22Rv1 (cell line): ENCODE measurements around the gene PARP8.

Experiments
- ZFX ChIP-seq: fragments of 450-650 bp; IDR thresholded peaks from 2 replicates; pipeline ENCODE4 v1.6.1; 2017; ENCODE audit warnings: antibody characterized with exemption, borderline replicate concordance
- TF ChIP-seq, protein P1 (sequence below): fragments of 450-650 bp; IDR thresholded peaks from 2 replicates; pipeline ENCODE4 v1.5.1; 2017; ENCODE audit warnings: mild to moderate bottlenecking

GRCh38 chr5:50813691-50814090 lies 147.3 kb downstream of the PARP8 start:
- TF ChIP-seq, protein P1, sequence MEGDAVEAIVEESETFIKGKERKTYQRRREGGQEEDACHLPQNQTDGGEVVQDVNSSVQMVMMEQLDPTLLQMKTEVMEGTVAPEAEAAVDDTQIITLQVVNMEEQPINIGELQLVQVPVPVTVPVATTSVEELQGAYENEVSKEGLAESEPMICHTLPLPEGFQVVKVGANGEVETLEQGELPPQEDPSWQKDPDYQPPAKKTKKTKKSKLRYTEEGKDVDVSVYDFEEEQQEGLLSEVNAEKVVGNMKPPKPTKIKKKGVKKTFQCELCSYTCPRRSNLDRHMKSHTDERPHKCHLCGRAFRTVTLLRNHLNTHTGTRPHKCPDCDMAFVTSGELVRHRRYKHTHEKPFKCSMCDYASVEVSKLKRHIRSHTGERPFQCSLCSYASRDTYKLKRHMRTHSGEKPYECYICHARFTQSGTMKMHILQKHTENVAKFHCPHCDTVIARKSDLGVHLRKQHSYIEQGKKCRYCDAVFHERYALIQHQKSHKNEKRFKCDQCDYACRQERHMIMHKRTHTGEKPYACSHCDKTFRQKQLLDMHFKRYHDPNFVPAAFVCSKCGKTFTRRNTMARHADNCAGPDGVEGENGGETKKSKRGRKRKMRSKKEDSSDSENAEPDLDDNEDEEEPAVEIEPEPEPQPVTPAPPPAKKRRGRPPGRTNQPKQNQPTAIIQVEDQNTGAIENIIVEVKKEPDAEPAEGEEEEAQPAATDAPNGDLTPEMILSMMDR: no peak
- no peak for TF ChIP-seq ZFX
